Stimulated activated CD8-positive, alpha-beta memory T cell treated with anti-CD3 and anti-CD28 coated beads, Interleukin-12 subunit alpha, Interleukin-12 subunit beta, amount 100 ng/mL, for 1 hour (primary cell): ENCODE results near the gene PDXK.

Source experiments
- DNase-seq: peaks from one replicate; pipeline ENCODE4 v3.0.0-alpha.2; 2020; ENCODE audit warnings: low read depth

The PDXK gene

GRCh38 chr21:43743947-43744346 is 25.0 kb downstream of the PDXK start:
- DNase-seq, result no peak

GRCh38 chr21:43744725-43745124 is 25.8 kb downstream of the PDXK start:
- DNase-seq, result no peak

- DNase-seq, result no peak
These were observed 27.0 kb downstream of the PDXK start for GRCh38 chr21:43745772-43746517.

- DNase-seq, result no peak
These were observed 29.7 kb downstream of the PDXK start for GRCh38 chr21:43748622-43749021.

- DNase-seq, result no peak
These were observed 30.8 kb downstream of the PDXK start for GRCh38 chr21:43749651-43750262.

GRCh38 chr21:43750339-43751033 is 31.6 kb downstream of the PDXK start:
- DNase-seq, result no peak

- DNase-seq, result no peak
These were observed 33.1 kb downstream of the PDXK start for GRCh38 chr21:43751955-43752591.

- no peak for DNase-seq
These were observed 34.0 kb downstream of the PDXK start for GRCh38 chr21:43752758-43753438.

- no peak for DNase-seq
These were observed 34.5 kb downstream of the PDXK start for GRCh38 chr21:43753439-43753799.

- no peak for DNase-seq
These were observed 36.2 kb downstream of the PDXK start for GRCh38 chr21:43754948-43755781.

GRCh38 chr21:43755820-43756594 is 37.1 kb downstream of the PDXK start:
- DNase-seq, result no peak

- DNase-seq, result no peak
These were observed 38.7 kb downstream of the PDXK start for GRCh38 chr21:43757601-43758000.

GRCh38 chr21:43758111-43758641 is 39.2 kb downstream of the PDXK start:
- no peak for DNase-seq

- DNase-seq, result no peak
These were observed 39.9 kb downstream of the PDXK start for GRCh38 chr21:43758811-43759210.

GRCh38 chr21:43759651-43760050 is 40.7 kb downstream of the PDXK start:
- no peak for DNase-seq

- no peak for DNase-seq
These were observed 41.5 kb downstream of the PDXK start for GRCh38 chr21:43760391-43760958.

GRCh38 chr21:43761886-43762285 is 43.0 kb downstream of the PDXK start:
- DNase-seq, result no peak

GRCh38 chr21:43762303-43763128 is 43.6 kb downstream of the PDXK start:
- DNase-seq, result no peak
